NB4 (cell line): ENCODE results near the gene TNKS1BP1.

Experiments used
- DNase-seq: peaks from one replicate; pipeline ENCODE4 v3.0.0; 2010; ENCODE audit warnings: low read depth
- H3K4me3 ChIP-seq: one replicate; pipeline ENCODE4 v1.5.1; 2011; ENCODE audit warnings: mild to moderate bottlenecking, low read depth, low read length, moderate library complexity
- CTCF ChIP-seq: IDR thresholded peaks from one replicate; pipeline ENCODE4 v1.5.1; 2012; ENCODE audit warnings: low read depth, low read length
- MYC ChIP-seq: IDR thresholded peaks from 2 replicates; pipeline ENCODE4 v1.6.1; 2011; ENCODE audit warnings: low read depth, low read length
- POLR2A ChIP-seq: IDR thresholded peaks from 2 replicates; pipeline ENCODE4 v1.6.1; 2011; ENCODE audit warnings: mild to moderate bottlenecking; ENCODE audit not compliant: insufficient read length; ENCODE audit errors: extremely low read depth
- TF ChIP-seq, protein P1 (sequence below): IDR thresholded peaks from 2 replicates; pipeline ENCODE4 v1.6.1; 2011; ENCODE audit warnings: low read depth, low read length

Gene TNKS1BP1, protein sequence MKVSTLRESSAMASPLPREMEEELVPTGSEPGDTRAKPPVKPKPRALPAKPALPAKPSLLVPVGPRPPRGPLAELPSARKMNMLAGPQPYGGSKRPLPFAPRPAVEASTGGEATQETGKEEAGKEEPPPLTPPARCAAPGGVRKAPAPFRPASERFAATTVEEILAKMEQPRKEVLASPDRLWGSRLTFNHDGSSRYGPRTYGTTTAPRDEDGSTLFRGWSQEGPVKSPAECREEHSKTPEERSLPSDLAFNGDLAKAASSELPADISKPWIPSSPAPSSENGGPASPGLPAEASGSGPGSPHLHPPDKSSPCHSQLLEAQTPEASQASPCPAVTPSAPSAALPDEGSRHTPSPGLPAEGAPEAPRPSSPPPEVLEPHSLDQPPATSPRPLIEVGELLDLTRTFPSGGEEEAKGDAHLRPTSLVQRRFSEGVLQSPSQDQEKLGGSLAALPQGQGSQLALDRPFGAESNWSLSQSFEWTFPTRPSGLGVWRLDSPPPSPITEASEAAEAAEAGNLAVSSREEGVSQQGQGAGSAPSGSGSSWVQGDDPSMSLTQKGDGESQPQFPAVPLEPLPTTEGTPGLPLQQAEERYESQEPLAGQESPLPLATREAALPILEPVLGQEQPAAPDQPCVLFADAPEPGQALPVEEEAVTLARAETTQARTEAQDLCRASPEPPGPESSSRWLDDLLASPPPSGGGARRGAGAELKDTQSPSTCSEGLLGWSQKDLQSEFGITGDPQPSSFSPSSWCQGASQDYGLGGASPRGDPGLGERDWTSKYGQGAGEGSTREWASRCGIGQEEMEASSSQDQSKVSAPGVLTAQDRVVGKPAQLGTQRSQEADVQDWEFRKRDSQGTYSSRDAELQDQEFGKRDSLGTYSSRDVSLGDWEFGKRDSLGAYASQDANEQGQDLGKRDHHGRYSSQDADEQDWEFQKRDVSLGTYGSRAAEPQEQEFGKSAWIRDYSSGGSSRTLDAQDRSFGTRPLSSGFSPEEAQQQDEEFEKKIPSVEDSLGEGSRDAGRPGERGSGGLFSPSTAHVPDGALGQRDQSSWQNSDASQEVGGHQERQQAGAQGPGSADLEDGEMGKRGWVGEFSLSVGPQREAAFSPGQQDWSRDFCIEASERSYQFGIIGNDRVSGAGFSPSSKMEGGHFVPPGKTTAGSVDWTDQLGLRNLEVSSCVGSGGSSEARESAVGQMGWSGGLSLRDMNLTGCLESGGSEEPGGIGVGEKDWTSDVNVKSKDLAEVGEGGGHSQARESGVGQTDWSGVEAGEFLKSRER (N-terminal part only)

DNA sequence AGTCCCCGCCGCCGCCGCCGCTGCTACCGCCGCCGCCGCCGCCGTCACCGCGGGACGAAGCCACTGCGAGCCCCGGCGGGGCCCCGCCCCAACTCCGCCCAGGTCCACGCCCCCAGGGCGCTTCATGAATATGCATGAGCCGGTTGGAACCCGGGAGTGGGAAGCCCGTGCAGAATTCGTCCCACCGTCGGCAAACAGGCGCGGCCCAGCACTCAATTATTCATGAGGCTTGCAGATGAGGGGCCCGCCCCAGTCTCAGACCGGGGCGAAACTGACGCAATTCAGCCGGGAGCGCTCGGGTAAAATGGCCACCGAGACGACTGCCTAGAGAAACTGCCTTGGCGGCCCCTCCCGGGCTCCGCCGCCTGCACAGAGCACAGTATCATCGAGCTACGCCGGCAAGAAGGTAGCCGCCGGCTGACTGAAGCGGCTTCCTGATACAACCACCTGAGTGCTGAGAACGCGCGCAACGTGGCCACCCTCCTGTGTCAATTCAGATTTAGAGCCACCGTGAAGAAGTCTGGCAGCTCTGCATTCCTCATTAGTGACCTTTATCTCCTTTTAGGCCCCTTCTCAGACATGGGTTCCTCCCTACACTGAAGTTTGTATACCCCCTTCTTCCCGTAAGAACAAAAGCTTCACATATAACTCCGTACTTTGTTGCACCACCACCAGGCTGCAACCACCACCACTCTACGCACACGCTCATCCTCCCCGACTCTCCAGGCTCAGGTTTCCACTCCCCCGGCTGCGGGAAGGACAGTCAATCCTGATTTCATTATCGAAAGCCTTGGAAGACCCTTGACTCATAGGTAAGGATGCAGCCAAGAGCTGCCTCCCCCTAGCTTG, at the start of gene TNKS1BP1:
TSS of gene TNKS1BP1 (minus strand) at position 67 of the 849 bp plus-strand sequence. CDS start 3,067 bp downstream, outside the sequence.
- peak; percentile 98 for DNase-seq
- H3K4me3 ChIP-seq: peak within 1 kb of the TSS; percentile 76
- TF ChIP-seq, protein P1, sequence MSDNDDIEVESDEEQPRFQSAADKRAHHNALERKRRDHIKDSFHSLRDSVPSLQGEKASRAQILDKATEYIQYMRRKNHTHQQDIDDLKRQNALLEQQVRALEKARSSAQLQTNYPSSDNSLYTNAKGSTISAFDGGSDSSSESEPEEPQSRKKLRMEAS: peak; percentile 62; the same call in 1 of the 2 replicates
- TF ChIP-seq MYC: peak; percentile 71; the same call in 1 of the 2 replicates
- TF ChIP-seq POLR2A: peak; percentile 76
- TF ChIP-seq CTCF: no peak

- no peak overlapping the region for H3K4me3 ChIP-seq
- no peak for TF ChIP-seq POLR2A
- no peak for TF ChIP-seq CTCF
- TF ChIP-seq, protein P1: no peak
- TF ChIP-seq MYC: no peak
- DNase-seq: no peak
Measured at GRCh38 chr11:57373146-57373545, 48.4 kb upstream of the TNKS1BP1 start.

DNA sequence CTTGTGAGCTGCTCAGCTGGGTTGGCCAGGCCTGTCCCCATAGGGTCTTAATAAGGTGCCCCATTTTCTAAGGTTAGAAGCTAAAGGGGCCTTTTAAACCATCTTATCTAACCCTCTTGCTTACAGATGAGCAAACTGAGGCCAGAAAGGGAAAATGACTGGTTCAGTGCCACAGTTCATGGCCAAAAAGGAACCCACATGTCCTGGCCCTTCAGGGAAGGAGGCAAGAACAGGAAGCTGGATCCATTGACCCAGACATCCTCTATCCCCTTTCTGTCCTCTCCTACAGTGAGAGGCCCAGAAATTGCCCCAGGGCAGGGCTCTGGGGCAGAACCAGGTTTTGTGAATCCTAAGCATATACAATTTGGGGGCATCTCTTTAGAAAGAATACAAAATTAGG, 46.2 kb upstream of the TNKS1BP1 start:
- DNase-seq: no peak
- TF ChIP-seq CTCF (no peak), POLR2A (no peak), MYC (no peak)
- TF ChIP-seq, protein P1: no peak
- H3K4me3 ChIP-seq: no peak overlapping the region

GRCh38 chr11:57370251-57370650, 45.5 kb upstream of the TNKS1BP1 start:
- TF ChIP-seq MYC: no peak
- TF ChIP-seq POLR2A: no peak
- no peak for TF ChIP-seq CTCF
- TF ChIP-seq, protein P1: no peak
- no peak for DNase-seq
- no peak overlapping the region for H3K4me3 ChIP-seq

DNA sequence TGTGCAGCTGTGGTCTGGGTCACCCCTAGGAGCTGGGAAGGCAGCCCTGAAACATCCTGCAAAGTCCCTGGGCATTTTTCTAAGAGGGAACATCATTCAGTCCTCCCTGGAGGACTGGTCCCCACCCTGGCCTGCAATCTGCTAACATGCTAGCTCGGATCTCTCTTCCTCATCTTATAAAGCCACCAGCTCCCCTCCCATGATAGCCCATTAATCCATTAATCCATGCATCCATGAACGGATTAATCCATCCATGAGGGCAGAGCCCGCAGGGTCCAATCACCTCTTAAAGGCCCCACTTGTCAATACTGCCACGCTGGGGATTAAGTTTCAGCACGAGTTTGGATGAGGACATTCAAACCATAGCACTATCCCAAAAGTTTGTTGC, 44.1 kb upstream of the TNKS1BP1 start:
- DNase-seq: no peak
- TF ChIP-seq CTCF (no peak), POLR2A (no peak), MYC (no peak)
- TF ChIP-seq, protein P1: no peak
- no peak overlapping the region for H3K4me3 ChIP-seq
